TTC549 (cell line): ENCODE data around the gene PCLAF.

Experiments
- FAIRE-seq: peaks from 2 replicates; lab custom pipeline; 2012; peaks lifted over from hg19 to GRCh38; lab: Jason Lieb, UNC

Gene PCLAF

GRCh38 chr15:64315216-64315615 is 66.0 kb downstream of the PCLAF start:
- no peak for FAIRE-seq

GRCh38 chr15:64314456-64314855 is 66.8 kb downstream of the PCLAF start:
- no peak for FAIRE-seq
